Keratinocyte (primary cell): ENCODE measurements around the gene KIF21B.

Experiments used
- CTCF ChIP-seq, 3 experiments: IDR thresholded peaks in 1 of 3; conservative IDR thresholded peaks in 1 of 3; optimal IDR thresholded peaks in 1 of 3; 2 replicates in 2 of 3; 3 replicates in 1 of 3; pipeline versions ENCODE3 to v1.5.1; 2011; ENCODE audit warnings: low read length in 3 of 3, mild to moderate bottlenecking in 3 of 3, moderate library complexity in 2 of 3, control low read depth in 1 of 3, inconsistent platforms in 1 of 3; ENCODE audit not compliant: insufficient read depth in 2 of 3; ENCODE audit errors: extremely low read depth in 1 of 3
- EZH2 ChIP-seq: IDR thresholded peaks from one replicate; pipeline ENCODE4 v1.6.1; 2012; ENCODE audit warnings: inconsistent platforms, mild to moderate bottlenecking, low read length, moderate library complexity

DNA sequence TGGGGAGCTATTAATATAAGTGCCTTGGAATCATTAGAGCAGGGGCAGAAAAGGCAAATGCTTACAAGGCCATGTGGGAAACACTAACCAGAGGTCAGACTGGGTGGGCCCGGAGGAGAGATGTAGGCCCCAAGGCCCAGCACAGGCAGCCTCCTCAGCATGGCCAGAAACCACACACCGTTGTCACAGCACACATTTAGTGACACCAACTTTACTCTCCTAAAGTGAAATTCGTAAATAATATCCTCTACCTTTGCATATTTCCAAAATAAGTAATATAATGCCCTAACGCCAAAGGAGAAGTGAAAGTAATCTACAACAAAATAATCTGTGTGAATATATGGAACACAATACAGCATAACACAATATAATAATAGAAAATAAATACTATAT, 62.6 kb downstream of the KIF21B start:
- TF ChIP-seq CTCF (optimal IDR thresholded peaks at IDR 0.05 in 1 of 3, IDR thresholded peaks at IDR 0.05 in 1 of 3, conservative IDR thresholded peaks at IDR 0.05 in 1 of 3; ENCODE audit: extremely low read depth in 1 of 3, insufficient read depth in 2 of 3, low read length in 3 of 3) (no peak), EZH2 (no peak)
